ENCODE measurements around the gene RIMKLA. TPM values are rescaled to one million over a fixed set of nuclear protein-coding genes. Genes with fewer than 3 reads are reported as not detected.
A peak's percentile ranks its signal among the peaks of the same experiment; 100 is the strongest.

RIMKLA gene
- total and polyA plus RNA-seq, 2 of the 13 experiments (the other 11 are each of a cell fraction or from before 2014, with no cell fraction given) = 2.5 to 3.8 TPM

DNA sequence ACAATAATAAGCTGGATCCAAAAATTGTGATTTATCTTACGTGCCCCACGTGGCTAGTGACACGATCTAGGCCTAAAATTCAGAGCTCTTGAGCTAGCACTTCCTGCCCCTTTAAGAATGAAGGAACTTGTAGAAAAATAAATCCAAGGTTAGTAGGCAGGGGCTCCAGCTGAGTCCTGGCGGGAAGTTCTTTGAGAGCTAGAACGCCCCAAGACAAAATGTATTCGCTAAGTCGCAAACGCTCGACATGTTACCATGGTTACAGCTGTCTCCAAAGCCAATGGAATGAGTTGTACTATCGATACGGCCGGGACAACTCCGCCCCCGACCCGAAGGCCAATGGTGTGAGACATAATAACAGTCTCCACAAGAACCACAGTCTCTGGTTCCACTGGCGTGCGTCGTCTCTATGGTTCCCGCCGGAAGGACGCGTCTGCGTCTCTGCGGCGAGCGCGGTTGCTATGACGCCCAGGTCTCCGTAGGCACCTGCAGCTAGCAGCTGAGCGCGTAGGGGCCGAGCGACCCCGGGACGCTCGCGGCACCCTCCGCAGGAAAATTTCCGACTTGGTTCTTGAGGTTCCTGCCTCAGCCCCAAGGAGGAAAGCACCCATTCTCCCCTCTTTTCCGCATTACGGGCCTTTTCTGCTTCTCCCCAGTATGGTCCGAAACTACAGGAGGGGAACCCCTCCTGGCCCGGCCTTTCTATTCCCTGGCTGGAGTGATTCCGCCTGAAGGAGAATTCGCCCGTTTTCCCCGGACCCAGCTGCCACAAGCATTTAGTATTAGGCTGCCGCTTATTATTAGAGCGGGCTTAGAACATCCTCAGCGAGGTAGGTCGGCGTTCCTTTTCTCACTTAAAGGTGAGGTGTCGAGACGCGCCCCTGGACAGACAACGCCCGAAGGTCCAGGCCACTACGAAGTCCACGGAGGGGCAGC, 82.5 kb downstream of the RIMKLA start, which contains the start of gene CCDC30 (continued):
- TF ChIP-seq, protein P1, sequence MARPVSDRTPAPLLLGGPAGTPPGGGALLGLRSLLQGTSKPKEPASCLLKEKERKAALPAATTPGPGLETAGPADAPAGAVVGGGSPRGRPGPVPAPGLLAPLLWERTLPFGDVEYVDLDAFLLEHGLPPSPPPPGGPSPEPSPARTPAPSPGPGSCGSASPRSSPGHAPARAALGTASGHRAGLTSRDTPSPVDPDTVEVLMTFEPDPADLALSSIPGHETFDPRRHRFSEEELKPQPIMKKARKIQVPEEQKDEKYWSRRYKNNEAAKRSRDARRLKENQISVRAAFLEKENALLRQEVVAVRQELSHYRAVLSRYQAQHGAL (CRISPR knock-in tag; IDR thresholded peaks at IDR 0.05; ENCODE audit: not compliant biosample characterization) = no peak
- TF ChIP-seq SP140L (CRISPR knock-in tag; IDR thresholded peaks at IDR 0.05; ENCODE audit: borderline replicate concordance) (no peak), ZNF235 (CRISPR knock-in tag; IDR thresholded peaks at IDR 0.05; ENCODE audit: borderline replicate concordance) (no peak), TAF1 (CRISPR knock-in tag; IDR thresholded peaks at IDR 0.05) (no peak), THYN1 (CRISPR knock-in tag; IDR thresholded peaks at IDR 0.05; ENCODE audit: borderline replicate concordance, low read depth) (no peak), MED8 (CRISPR knock-in tag; IDR thresholded peaks at IDR 0.05; ENCODE audit: insufficient replicate concordance) (no peak), NFE2L1 (CRISPR knock-in tag; IDR thresholded peaks at IDR 0.05; ENCODE audit: borderline replicate concordance) (no peak), TOPORS (CRISPR knock-in tag; IDR thresholded peaks at IDR 0.05) (no peak), ZFY (CRISPR knock-in tag; IDR thresholded peaks at IDR 0.05) (peak; percentile 47; the same call in 1 of the 2 replicates), IKZF1 (IDR thresholded peaks at IDR 0.05) (no peak), GATAD1 (CRISPR knock-in tag; IDR thresholded peaks at IDR 0.05) (peak; percentile 71)
- TF ChIP-seq, protein P2, sequence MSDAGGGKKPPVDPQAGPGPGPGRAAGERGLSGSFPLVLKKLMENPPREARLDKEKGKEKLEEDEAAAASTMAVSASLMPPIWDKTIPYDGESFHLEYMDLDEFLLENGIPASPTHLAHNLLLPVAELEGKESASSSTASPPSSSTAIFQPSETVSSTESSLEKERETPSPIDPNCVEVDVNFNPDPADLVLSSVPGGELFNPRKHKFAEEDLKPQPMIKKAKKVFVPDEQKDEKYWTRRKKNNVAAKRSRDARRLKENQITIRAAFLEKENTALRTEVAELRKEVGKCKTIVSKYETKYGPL (CRISPR knock-in tag; IDR thresholded peaks at IDR 0.05) = no peak
- TF ChIP-seq, protein P3, sequence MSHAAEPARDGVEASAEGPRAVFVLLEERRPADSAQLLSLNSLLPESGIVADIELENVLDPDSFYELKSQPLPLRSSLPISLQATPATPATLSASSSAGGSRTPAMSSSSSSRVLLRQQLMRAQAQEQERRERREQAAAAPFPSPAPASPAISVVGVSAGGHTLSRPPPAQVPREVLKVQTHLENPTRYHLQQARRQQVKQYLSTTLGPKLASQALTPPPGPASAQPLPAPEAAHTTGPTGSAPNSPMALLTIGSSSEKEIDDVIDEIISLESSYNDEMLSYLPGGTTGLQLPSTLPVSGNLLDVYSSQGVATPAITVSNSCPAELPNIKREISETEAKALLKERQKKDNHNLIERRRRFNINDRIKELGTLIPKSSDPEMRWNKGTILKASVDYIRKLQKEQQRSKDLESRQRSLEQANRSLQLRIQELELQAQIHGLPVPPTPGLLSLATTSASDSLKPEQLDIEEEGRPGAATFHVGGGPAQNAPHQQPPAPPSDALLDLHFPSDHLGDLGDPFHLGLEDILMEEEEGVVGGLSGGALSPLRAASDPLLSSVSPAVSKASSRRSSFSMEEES (CRISPR knock-in tag; IDR thresholded peaks at IDR 0.05) = no peak
- TF ChIP-seq, protein P4, sequence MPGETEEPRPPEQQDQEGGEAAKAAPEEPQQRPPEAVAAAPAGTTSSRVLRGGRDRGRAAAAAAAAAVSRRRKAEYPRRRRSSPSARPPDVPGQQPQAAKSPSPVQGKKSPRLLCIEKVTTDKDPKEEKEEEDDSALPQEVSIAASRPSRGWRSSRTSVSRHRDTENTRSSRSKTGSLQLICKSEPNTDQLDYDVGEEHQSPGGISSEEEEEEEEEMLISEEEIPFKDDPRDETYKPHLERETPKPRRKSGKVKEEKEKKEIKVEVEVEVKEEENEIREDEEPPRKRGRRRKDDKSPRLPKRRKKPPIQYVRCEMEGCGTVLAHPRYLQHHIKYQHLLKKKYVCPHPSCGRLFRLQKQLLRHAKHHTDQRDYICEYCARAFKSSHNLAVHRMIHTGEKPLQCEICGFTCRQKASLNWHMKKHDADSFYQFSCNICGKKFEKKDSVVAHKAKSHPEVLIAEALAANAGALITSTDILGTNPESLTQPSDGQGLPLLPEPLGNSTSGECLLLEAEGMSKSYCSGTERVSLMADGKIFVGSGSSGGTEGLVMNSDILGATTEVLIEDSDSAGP (CRISPR knock-in tag; IDR thresholded peaks at IDR 0.05; ENCODE audit: borderline replicate concordance) = peak; percentile 62; the same call in 1 of the 2 replicates
- TF ChIP-seq, protein P5, sequence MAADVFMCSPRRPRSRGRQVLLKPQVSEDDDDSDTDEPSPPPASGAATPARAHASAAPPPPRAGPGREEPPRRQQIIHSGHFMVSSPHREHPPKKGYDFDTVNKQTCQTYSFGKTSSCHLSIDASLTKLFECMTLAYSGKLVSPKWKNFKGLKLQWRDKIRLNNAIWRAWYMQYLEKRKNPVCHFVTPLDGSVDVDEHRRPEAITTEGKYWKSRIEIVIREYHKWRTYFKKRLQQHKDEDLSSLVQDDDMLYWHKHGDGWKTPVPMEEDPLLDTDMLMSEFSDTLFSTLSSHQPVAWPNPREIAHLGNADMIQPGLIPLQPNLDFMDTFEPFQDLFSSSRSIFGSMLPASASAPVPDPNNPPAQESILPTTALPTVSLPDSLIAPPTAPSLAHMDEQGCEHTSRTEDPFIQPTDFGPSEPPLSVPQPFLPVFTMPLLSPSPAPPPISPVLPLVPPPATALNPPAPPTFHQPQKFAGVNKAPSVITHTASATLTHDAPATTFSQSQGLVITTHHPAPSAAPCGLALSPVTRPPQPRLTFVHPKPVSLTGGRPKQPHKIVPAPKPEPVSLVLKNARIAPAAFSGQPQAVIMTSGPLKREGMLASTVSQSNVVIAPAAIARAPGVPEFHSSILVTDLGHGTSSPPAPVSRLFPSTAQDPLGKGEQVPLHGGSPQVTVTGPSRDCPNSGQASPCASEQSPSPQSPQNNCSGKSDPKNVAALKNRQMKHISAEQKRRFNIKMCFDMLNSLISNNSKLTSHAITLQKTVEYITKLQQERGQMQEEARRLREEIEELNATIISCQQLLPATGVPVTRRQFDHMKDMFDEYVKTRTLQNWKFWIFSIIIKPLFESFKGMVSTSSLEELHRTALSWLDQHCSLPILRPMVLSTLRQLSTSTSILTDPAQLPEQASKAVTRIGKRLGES (CRISPR knock-in tag; IDR thresholded peaks at IDR 0.05; ENCODE audit: borderline replicate concordance) = no peak
- TF ChIP-seq, protein P6, sequence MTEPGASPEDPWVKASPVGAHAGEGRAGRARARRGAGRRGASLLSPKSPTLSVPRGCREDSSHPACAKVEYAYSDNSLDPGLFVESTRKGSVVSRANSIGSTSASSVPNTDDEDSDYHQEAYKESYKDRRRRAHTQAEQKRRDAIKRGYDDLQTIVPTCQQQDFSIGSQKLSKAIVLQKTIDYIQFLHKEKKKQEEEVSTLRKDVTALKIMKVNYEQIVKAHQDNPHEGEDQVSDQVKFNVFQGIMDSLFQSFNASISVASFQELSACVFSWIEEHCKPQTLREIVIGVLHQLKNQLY (CRISPR knock-in tag; IDR thresholded peaks at IDR 0.05) = no peak
- TF ChIP-seq, protein P7, sequence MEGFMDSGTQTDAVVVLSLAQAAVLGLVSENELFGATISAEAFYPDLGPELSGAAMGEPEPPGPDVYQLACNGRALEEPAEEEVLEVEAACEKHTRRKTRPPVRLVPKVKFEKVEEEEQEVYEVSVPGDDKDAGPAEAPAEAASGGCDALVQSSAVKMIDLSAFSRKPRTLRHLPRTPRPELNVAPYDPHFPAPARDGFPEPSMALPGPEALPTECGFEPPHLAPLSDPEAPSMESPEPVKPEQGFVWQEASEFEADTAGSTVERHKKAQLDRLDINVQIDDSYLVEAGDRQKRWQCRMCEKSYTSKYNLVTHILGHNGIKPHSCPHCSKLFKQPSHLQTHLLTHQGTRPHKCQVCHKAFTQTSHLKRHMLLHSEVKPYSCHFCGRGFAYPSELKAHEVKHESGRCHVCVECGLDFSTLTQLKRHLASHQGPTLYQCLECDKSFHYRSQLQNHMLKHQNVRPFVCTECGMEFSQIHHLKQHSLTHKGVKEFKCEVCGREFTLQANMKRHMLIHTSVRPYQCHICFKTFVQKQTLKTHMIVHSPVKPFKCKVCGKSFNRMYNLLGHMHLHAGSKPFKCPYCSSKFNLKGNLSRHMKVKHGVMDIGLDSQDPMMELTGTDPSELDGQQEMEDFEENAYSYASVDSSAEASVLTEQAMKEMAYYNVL (CRISPR knock-in tag; IDR thresholded peaks at IDR 0.05; ENCODE audit: borderline replicate concordance) = no peak

Measured in HepG2 (cell line).